Measurements from ENCODE around the gene B3GNT7. TPM values are rescaled to one million over a fixed set of nuclear protein-coding genes. Genes with fewer than 3 reads are reported as not detected.
"Not testable (repeated sequence)": the region's sequence is repeated elsewhere in the genome, so short reads cannot be mapped to it uniquely, and the experiment has no call there.

The B3GNT7 gene, protein sequence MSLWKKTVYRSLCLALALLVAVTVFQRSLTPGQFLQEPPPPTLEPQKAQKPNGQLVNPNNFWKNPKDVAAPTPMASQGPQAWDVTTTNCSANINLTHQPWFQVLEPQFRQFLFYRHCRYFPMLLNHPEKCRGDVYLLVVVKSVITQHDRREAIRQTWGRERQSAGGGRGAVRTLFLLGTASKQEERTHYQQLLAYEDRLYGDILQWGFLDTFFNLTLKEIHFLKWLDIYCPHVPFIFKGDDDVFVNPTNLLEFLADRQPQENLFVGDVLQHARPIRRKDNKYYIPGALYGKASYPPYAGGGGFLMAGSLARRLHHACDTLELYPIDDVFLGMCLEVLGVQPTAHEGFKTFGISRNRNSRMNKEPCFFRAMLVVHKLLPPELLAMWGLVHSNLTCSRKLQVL
- under 1 TPM; 0.55 to 0.68 TPM for total RNA-seq
- polyA plus RNA-seq, result under 1 TPM in 1 of 3 donors, not detected in 2; 0.06 TPM
- 0 to 0.22 (median 0.08) reads per million in 6 experiments for total RNA-seq

DNA sequence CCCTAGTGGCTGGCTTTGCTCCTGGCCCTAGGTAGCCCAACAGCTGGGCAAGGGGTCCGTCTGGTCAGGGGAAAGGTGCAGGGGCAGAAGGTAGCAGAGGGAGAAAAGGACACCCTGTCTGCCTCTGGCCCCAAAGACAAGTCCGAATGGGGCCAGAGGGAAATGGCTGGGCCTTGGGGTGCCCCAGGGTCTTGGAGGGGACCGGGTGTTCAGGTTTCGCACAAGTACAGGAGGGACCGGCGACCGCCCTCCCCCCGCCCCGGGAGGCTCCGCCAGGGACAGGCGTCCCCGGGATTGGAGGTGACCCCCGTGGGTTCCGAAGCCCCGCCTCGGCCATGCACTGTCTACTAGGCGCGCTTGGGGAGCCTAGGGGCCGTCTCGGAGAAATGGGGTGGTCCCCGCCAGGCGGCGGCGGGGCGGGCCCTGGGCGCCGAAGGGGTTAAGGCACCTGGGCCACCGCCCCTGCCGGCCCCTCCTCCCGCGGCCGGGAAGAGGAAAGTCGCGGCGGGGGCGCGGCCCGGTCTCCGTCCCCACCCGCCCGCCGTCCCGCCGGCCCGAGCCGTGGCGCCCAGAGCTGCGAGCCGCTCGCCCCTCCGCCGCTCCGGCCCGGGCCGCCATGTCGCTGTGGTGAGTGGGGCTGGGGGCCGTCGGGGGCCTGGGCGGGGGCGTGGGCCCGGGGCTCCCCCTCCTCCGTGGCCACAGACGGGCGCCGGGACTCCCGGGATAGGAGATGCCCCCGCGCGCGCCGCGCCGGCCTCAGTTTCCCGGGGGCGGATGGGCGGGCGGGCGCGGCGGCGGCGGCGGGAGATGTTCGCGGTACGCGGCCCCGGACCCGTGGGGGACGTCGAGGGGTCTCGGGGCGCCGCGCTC is at the start of gene B3GNT7:
Gene B3GNT7, plus strand, starts transcription at position 523 of the 870 bp plus-strand sequence. Its CDS starts 94 bp downstream, at position 617.
- H3K27me3 Mint-ChIP-seq, result peaks cover 4 to 61% (median 33%) of the 10 kb centered on the region in 5 donors
- DNase-seq (no peak), ATAC-seq (peak in 1 of 2 donors; percentile 40)
- peaks cover 13 to 56% (median 19%) of the 10 kb centered on the region in 4 donors for H3K4me1 Mint-ChIP-seq
- no peaks in the 10 kb centered on the region for H3K9me3 Mint-ChIP-seq
- no peaks in the 10 kb centered on the region for H3K36me3 Mint-ChIP-seq
- H3K27ac Mint-ChIP-seq, result peak within 1 kb of the TSS in 5 of 10 donors; percentile 12 to 92 (median 41)
- POLR2A ChIA-PET, result no interaction called here
- H3K4me3 Mint-ChIP-seq, result peak within 1 kb of the TSS; percentile 31 to 91 (median 70)

DNA sequence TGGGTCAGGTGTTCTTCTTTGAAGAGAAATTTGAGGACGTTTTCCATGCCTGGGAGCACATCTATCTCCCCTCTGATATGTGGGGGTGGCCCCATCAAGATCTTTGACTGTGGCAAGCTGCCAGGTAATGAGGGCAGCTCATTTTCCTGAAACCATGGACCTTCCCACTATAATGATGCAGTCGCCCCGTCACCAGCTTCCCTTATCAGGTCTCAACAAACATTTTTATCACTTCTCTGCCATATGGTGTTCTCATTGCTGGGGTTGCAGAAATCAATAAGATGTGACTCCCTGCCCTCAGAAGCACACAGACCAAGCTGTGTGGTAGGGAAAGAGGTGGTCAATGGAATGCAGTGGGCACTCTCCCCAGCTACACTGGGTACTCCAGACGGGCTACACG is 48.4 kb upstream of the B3GNT7 start:
- Mint-ChIP-seq H3K9me3 (no peaks in the 10 kb centered on the region), H3K4me3 (no peak overlapping the region), H3K36me3 (no peaks in the 10 kb centered on the region), H3K27me3 (no peaks in the 10 kb centered on the region), H3K27ac (no peak overlapping the region), H3K4me1 (no peaks in the 10 kb centered on the region)
- DNase-seq (no peak), ATAC-seq (no peak)
- POLR2A ChIA-PET, result no interaction called here

DNA sequence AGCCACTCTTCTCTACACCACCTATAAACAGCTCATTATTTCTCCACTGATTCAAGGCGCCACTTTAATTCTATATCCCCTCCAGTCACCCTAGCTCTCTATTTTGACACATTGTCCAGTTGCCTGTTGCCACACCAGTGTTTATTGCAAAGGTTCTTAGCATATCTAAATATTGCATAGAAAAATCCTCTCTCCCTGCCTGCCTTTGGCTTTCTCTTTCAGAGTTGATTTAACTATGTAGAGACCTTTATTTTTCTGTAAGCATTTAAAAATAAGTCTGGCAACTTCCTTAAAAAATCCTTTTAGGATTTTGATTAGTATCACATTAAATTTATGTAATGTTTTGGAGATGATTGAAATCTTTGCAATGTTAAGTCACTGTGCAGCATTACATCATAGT is 47.9 kb upstream of the B3GNT7 start:
- H3K27me3 Mint-ChIP-seq, result no peaks in the 10 kb centered on the region
- no peaks in the 10 kb centered on the region for H3K4me1 Mint-ChIP-seq
- POLR2A ChIA-PET, result no interaction called here
- peak overlapping the region in 1 of 10 donors; percentile 6 for H3K27ac Mint-ChIP-seq
- ATAC-seq (no peak), DNase-seq (no peak)
- H3K36me3 Mint-ChIP-seq, result no peaks in the 10 kb centered on the region
- no peaks in the 10 kb centered on the region for H3K9me3 Mint-ChIP-seq
- H3K4me3 Mint-ChIP-seq, result no peak overlapping the region

DNA sequence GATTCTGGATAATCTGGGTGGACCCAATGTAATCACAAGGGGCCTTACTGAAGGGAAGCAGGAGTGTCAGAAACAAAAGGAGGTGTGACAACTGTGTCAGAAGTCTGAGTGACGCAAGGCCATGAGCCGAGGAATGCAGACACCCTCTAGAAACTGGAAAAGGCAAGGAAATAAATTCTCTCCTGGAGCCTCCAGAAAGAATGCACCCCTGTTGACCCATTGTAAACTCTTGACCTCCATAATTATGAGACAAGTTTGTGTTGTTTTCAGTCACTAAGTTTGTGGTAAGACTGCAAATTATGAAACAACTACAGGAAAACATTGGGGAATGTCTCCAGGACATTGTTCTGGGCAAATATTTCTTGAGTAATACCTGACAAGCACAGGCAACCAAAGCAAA is 47.3 kb upstream of the B3GNT7 start:
- Mint-ChIP-seq H3K36me3 (no peaks in the 10 kb centered on the region), H3K4me3 (no peak overlapping the region), H3K27me3 (no peaks in the 10 kb centered on the region), H3K9me3 (no peaks in the 10 kb centered on the region), H3K27ac (no peak overlapping the region), H3K4me1 (no peaks in the 10 kb centered on the region)
- ATAC-seq (no peak), DNase-seq (no peak)
- POLR2A ChIA-PET, result no interaction called here

DNA sequence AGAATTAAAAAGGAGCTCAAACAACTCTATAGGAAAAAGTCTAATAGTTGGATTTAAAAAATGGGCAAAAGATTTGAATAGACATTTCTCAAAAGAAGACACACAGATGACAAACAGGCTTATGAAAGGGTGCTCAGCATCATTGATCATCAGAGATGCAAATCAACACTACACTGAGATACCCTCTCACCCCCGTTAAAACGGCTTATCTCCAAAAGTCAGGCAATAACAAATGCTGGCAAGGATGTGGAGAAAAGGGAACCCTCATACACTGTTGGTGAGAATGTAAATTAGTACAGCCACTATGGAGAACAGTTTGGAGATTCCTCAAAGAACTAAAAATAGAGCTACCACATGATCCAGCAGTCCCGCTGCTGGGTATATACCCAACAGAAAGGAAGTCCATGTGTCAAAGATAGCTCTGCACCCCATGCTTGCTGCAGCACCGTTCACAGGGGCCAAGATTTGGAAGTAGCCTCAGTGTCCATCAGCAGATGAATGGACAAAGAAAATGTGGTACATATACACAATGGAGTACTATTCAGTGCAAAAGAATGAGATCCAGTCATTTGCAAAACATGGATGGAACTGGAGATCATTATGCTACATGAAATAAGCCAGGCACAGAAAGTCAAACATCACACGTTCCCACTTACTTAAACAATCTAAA is 46.7 kb upstream of the B3GNT7 start:
- no peak overlapping the region for H3K4me3 Mint-ChIP-seq
- DNase-seq (no peak), ATAC-seq (no peak)
- no peaks in the 10 kb centered on the region for H3K9me3 Mint-ChIP-seq
- no peaks in the 10 kb centered on the region for H3K27me3 Mint-ChIP-seq
- no peaks in the 10 kb centered on the region for H3K36me3 Mint-ChIP-seq
- no peak overlapping the region for H3K27ac Mint-ChIP-seq
- POLR2A ChIA-PET, result no interaction called here
- no peaks in the 10 kb centered on the region for H3K4me1 Mint-ChIP-seq

DNA sequence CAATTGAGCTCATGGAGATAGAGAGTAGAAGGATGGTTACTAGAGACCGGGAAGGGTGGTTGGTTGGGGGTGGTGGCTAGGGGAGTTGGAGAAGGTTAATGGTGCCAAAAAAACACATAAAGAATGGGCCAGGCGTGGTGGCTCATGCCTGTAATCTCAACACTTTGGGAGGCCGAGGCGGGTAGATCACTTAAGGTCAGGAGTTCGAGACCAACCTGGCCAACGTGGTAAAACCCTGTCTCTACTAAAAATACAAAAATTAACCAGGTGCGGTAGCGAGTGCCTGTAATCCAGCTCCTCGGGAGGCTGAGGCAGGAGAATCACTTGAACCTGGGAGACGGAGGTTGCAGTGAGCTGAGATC is 46.2 kb upstream of the B3GNT7 start:
- H3K4me3 Mint-ChIP-seq, H3K27me3 Mint-ChIP-seq, DNase-seq, H3K36me3 Mint-ChIP-seq, ATAC-seq, H3K9me3 Mint-ChIP-seq, H3K4me1 Mint-ChIP-seq, POLR2A ChIA-PET: not testable (repeated sequence)
- H3K27ac Mint-ChIP-seq, result peak overlapping the region in 1 of 10 donors; percentile 18

DNA sequence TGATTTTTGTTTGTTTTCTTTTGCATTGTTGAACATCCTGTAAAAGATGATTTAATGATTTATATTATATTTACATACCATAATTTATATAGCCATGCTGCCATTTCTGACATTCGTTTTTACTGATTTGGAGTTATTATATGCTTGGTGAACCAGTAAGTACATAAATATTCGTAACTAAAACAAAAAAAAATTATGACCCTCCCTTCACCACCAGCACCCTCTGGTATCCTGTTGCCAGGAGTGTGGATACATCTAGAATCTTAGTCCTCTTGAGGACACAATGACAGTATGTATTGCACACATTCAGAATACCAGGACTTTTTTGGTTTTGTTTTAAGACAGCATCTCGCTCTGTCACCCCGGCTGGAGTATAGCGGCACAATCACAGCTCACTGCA is 43.9 kb upstream of the B3GNT7 start:
- no peak overlapping the region for H3K4me3 Mint-ChIP-seq
- no peaks in the 10 kb centered on the region for H3K9me3 Mint-ChIP-seq
- no peak for DNase-seq
- no peak overlapping the region for H3K27ac Mint-ChIP-seq
- ATAC-seq, result no peak
- no peaks in the 10 kb centered on the region for H3K4me1 Mint-ChIP-seq
- no peaks in the 10 kb centered on the region for H3K36me3 Mint-ChIP-seq
- POLR2A ChIA-PET, result no interaction called here
- no peaks in the 10 kb centered on the region for H3K27me3 Mint-ChIP-seq

DNA sequence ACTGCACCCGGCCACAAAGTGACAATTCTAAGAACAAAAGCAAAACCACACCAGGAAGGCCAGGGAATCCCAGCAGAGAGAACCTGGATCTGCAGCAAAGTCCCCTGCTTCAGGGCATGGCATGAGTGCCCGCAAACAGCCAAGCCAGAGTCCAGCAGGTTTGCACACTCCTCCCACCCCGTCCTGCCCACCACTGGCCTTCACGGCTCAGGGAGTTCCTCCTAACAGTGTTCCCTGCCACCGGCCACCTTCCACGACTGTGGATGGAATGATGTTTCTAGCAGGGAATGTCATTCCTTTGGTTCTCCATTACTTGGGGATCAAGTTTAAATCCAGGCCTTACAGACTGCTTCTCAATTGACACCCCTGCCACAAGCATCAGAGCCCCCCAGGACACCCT is 42.0 kb upstream of the B3GNT7 start:
- H3K27me3 Mint-ChIP-seq, result no peaks in the 10 kb centered on the region
- POLR2A ChIA-PET, result no interaction called here

DNA sequence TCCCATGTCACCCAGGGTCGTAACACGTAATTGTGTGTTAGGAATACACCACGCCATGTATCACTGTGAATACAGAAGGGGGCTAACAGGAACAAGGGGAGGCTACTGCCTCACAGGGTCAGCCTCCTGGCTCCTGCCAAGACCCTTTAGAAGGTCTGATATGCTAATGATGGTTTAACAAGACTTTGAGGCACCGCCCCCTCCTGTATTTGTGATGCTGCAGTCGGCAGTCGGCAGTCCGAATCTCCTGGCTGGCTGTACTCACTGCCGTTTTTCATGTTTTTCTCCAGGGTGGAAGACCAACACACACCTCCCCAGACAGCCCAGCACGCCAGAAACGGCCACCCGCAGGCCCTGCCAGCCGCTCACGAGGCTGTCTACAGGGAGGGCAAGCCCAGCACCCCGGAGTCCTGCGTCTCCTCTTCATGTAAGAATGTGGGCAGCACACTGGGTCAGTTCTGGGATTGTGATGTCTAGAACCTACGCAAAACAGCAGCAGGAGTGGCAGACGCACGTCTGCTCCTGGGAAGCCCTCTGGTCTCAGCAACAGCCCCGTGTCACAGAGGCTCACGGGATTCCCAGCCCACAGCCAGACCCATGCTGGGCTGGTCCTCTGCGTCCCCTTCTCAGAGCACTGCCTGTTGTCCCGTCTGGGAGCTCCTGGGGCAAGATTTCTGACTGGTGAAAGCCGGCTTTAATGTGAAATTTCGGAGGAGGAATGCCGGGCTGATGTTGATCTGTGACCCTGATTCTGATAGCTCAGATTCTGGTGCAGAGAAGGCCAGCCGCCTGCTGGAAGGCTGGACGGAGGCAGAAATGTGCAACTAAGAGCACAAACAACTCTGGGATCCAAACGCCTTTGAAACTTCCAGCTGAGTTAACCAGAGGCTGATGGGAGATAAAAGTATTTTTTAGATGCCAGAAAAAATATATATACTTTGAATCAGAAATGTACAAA is 39.7 kb upstream of the B3GNT7 start:
- Mint-ChIP-seq H3K27me3 (no peaks in the 10 kb centered on the region), H3K27ac (no peak overlapping the region)

More for the DNA sequence above, 42.0 kb upstream of the B3GNT7 start:
- ATAC-seq, result no peak
- Mint-ChIP-seq H3K4me1 (no peaks in the 10 kb centered on the region), H3K4me3 (no peak overlapping the region), H3K9me3 (no peaks in the 10 kb centered on the region), H3K27ac (no peak overlapping the region), H3K36me3 (no peaks in the 10 kb centered on the region)
- DNase-seq, result no peak

DNA sequence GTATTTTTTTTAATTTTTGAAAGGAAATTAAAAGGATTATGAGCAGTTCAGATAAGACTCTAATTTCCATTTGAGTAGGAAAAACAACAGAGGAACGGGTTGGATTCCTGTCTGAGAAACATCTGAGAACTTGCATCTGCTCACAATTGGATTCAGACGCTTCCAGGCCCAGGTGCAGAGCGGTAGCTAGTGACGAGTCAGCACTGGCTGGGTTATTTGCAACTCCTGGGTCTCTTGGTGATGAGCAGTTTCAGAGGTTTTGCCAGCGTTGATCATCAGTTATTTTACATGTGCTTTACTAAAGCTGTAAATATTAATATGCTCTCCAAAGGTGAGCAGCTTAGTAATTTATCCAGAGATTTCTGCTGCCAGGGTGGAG is 39.1 kb upstream of the B3GNT7 start:
- DNase-seq, result no peak
- POLR2A ChIA-PET, result no interaction called here
- H3K9me3 Mint-ChIP-seq, result no peaks in the 10 kb centered on the region
- no peak overlapping the region for H3K4me3 Mint-ChIP-seq
- ATAC-seq, result no peak
- H3K27me3 Mint-ChIP-seq, result no peaks in the 10 kb centered on the region
- peaks cover 0 to 6% (median under 1%) of the 10 kb centered on the region in 4 donors for H3K4me1 Mint-ChIP-seq
- H3K36me3 Mint-ChIP-seq, result no peaks in the 10 kb centered on the region
- H3K27ac Mint-ChIP-seq, result no peak overlapping the region

More for the DNA sequence above, 39.7 kb upstream of the B3GNT7 start:
- DNase-seq (no peak), ATAC-seq (no peak)
- Mint-ChIP-seq H3K4me3 (no peak overlapping the region), H3K9me3 (no peaks in the 10 kb centered on the region), H3K4me1 (peaks cover 0 to under 1% (median 0%) of the 10 kb centered on the region in 4 donors), H3K36me3 (no peaks in the 10 kb centered on the region)
- POLR2A ChIA-PET, result no interaction called here

DNA sequence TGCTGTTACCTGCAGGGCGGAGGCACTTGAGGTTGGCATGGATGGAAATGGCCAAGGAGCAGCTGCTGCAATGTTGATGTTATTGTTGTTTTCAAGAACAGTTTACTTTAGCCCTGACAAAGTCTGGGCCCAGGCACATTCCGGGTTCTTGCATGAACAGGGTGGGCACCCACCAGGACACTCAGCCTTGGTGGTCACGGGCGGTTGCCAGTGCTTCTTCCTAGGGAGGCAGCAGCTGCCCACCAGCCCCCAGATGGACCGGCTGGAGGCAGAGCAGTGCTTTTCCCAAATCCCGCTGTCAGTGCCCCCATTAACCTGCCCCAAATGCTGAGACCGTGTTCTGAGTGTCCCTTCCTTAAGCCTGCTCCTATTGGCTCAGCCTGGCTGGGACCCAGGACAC is 38.5 kb upstream of the B3GNT7 start:
- Mint-ChIP-seq H3K27me3 (no peaks in the 10 kb centered on the region), H3K27ac (no peak overlapping the region), H3K36me3 (no peaks in the 10 kb centered on the region), H3K4me3 (no peak overlapping the region), H3K4me1 (peaks cover 3 to 11% (median 5%) of the 10 kb centered on the region in 4 donors), H3K9me3 (no peaks in the 10 kb centered on the region)
- POLR2A ChIA-PET, result no interaction called here
- ATAC-seq (no peak), DNase-seq (no peak)

DNA sequence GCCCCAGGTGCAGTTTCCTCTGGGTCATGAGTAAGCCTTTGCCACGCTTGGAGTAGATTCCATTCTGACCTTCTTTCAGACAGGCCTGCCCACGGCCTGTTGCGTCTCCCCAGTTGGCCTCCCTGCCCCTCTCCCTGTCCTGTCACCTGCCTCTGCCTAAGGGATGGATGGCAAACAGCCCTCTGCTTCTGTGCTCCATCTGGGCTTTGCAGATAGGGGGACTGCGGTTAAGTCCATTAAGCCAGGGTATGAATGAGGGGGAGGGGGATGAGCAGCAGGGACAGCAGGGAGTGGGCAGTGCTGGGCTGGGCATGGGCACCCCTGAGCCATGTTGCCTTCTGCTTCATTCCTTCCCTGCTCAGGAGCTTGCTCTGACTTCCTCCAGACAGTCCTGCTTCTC is 37.6 kb upstream of the B3GNT7 start:
- Mint-ChIP-seq H3K4me1 (peaks cover 7 to 20% (median 14%) of the 10 kb centered on the region in 4 donors), H3K27ac (no peak overlapping the region), H3K36me3 (no peaks in the 10 kb centered on the region), H3K9me3 (no peaks in the 10 kb centered on the region), H3K27me3 (no peaks in the 10 kb centered on the region), H3K4me3 (no peak overlapping the region)
- ATAC-seq, result no peak
- DNase-seq, result no peak
- POLR2A ChIA-PET, result no interaction called here

Measured in naive thymus-derived CD8-positive, alpha-beta T cell (primary cell).